Activated CD4-positive, alpha-beta T cell treated with anti-CD3 and anti-CD28 coated beads for 1 hour (primary cell): ENCODE data around the gene FBXO3.
"Not testable (repeated sequence)": the region's sequence is repeated elsewhere in the genome, so short reads cannot be mapped to it uniquely, and the experiment has no call there.

ENCODE experiments used
- DNase-seq: peaks from one replicate; pipeline ENCODE4 v3.0.0-alpha.2; 2020

The FBXO3 gene

GRCh38 chr11:33725496-33725895 lies 48.8 kb downstream of the FBXO3 start:
- DNase-seq, result no peak

- DNase-seq, result no peak
Measured at GRCh38 chr11:33724644-33725035, 49.7 kb downstream of the FBXO3 start.

DNA sequence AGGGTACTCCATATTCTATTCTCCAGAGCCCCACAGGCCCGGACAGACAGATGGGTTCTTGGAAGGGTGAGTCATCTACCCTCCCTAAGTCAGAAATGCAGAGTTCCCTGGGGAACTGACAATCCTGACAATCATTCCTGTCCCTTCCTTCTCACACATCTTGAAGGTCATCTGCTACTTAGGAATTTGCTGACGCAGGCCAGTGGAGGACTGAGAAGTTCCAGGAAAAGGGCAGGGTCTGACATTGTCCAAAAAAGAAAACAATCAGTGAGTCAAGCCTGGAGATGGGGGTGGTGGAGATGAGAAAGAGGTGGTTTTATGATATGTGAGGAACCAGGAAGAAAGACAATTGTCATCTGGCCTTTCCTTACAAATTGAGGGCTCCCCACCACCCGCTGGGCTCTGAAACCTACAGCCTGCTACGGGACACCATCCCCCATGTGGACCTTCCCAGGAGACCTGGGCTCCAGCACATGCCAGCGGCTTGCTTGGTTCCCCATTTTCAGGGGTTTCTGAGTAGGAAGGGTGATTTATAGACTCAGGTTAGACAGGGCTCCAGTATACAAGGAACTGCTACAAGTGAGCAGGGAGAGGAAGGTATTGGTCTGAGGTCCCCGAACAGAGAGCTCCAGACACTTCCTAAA lies 51.0 kb downstream of the FBXO3 start:
- no peak for DNase-seq

GRCh38 chr11:33722590-33723234 lies 51.6 kb downstream of the FBXO3 start:
- DNase-seq, result no peak

- DNase-seq, result no peak
Measured at GRCh38 chr11:33721984-33722383, 52.3 kb downstream of the FBXO3 start.

- no peak for DNase-seq
Measured at GRCh38 chr11:33721426-33721825, 52.9 kb downstream of the FBXO3 start.

DNA sequence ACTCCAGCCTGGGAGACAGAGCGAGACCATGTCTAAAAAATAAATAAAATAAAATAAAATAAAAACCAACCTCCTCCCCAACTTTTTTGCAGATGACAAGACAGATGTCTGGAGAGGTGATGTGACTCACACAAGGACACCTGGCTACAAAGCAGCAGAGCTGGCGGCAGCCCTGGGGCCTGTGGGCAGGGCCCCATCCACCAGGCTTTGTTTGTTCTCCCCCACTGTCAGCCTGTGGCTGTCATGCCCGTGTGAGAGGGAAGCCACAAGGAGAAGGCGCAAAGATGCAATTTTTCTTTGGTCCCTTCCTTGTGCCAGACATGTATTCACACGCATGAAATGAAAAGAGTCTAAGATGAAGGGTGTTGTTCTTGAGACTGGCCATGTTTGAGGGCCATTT lies 54.7 kb downstream of the FBXO3 start:
- no peak for DNase-seq

DNA sequence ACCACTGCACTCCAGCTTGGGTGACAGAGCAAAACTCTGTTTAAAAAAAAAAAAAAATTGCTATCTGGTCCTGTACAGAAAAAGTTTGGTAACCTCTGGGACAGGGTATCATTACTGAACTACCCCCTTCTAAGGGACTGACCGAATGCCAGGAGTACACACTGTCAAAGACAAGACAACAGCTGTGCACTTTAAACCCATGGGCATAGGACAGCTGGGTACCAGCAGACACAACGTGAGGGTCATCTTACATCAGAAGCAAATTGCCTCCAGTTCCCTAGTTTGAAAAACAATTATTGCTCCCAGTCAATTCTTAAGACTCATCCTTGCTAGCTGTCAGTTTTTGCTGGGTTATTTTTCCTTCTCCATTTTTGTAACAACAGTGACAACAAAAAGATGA lies 55.9 kb downstream of the FBXO3 start:
- no peak for DNase-seq

GRCh38 chr11:33716243-33716642 lies 58.1 kb downstream of the FBXO3 start:
- DNase-seq, result no peak

DNA sequence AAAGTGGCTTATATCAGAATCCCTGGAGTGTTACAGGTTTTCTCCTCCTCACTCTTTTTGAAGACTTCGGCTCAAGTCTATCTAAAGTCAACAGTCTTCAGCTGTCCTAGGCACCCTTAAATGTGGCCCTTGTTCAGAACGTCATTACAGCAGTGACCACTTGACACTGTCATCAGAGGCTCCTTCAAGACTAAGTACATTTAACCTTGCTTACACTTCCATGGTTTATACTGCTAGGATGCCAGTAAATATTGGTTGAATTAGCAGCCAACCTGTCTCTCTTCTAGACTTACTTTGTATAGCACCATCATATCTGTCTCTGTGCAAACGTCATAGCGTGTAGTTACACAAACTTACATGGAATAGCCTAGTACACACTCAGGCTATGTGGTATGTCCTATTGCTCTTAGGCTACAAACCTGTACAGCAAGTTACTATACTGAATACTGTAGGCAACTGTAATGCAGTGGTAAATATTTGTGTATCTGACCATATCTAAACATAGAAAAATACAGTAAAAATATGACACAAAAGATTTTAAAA lies 60.4 kb downstream of the FBXO3 start:
- no peak for DNase-seq

- no peak for DNase-seq
Measured at GRCh38 chr11:33713151-33713855, 61.0 kb downstream of the FBXO3 start.

- no peak for DNase-seq
Measured at GRCh38 chr11:33712436-33712835, 61.9 kb downstream of the FBXO3 start.

GRCh38 chr11:33709466-33709865 lies 64.9 kb downstream of the FBXO3 start:
- no peak for DNase-seq

DNA sequence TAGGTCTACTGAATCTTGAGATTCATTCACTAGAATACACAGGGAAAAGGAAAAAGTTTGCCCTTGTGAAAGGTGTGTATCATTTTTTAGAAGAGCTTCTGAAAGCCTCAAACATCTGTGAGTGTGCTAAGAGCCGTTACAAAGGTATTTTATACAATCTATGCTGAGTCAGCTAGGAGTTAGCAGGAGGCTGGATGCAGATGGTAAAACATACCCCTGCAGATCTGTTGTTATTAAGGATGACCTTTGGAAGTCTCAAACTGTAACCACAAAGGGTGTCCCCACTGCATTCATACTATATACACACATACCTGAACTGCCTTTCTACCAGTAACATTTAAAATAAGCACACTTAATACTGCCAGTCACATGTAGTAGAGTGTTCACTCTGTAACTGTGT lies 65.3 kb downstream of the FBXO3 start:
- DNase-seq, result no peak

DNA sequence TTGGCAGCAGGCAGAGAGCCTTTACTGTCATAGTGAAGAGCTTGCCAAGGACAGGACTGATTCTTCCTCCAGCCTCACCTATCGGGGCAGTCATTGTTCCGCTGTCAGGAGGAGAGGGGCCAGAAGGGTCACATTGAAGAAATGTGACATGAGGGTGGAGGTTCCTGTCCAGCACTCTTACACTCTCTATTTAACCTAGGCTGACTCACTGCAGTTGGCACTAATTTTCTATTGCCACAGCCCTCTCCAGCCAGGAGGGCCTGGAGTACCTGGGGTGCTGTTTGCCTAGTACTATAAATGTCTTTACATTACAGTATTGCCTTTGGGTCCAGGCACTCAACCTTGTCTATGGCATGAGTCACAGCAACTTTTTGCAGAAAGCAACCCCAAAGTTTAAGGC lies 66.5 kb downstream of the FBXO3 start:
- not testable (repeated sequence) for DNase-seq

DNA sequence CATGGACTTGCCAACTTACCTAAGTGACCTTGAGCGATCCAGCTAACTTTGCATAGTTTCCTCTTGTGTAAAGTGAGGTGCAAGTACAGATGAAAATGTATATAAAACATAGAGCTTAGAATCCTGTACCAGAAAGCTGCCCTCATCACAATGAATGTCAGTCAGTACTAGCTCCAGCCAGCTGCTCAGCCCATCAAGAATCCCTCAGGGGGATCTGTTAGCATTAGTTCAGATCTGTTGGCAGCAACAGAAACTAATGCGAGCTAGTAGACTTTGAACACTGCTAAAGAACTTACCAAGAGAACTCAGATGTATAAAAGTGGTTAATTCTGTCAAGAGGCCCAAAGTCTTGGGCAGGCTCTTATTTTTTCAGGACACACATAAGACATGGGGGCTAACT lies 67.4 kb downstream of the FBXO3 start:
- no peak for DNase-seq

- no peak for DNase-seq
Measured at GRCh38 chr11:33706546-33706945, 67.8 kb downstream of the FBXO3 start.

DNA sequence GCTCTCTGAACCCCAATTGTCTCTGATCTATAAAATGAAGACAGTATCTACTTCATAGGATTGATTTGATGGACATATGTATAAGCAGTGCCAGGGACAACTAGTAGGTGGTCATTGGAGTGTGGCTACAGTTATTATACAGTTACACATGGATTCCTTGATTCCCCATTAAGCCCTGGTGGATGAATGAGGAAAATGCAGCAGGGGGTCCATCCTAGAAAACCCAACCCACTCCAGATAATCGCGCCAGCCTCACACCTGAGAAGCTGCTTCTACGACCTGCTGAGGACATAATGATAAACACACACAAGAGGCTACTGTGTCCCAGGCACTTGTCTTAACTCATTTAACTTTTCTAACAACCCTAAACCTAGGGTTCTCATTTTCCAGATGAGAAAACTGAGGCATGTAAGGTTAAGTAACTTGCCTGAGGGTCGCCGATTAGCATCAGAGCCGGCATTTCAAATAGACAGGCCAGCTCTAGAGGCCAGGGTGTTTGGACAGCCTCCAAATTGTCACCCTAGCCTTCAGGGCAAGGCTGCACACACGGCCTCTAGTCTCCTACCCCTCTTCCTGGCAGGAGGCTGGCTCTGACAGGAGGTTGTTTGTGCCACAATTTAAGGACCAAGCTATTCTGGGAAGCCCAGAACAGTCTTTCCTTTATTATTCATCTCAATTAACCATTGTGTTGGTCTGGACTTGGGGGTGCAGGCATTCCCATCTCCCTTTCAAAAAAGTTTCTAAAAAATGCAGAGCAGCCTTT lies 69.9 kb downstream of the FBXO3 start:
- no peak for DNase-seq

GRCh38 chr11:33703788-33704187 lies 70.5 kb downstream of the FBXO3 start:
- no peak for DNase-seq

DNA sequence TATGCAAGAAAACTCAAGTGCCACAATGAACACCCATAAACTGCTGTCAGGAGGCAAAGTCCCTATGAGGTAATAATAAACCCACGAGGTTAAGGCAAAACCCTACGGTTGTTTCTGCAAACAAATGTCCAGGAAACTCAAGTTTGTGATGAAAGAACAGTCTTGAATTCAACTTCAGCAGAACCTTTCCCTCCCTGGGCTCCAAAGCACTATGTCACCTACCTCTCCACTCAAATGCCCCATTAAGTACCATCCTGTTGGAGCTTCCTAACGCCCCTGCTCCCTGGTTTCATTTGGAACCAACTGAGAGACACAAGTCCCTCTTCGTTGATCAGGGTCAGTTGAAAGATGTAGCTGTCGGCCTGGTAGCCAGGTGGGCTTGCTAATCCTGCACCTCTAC lies 71.1 kb downstream of the FBXO3 start:
- no peak for DNase-seq

DNA sequence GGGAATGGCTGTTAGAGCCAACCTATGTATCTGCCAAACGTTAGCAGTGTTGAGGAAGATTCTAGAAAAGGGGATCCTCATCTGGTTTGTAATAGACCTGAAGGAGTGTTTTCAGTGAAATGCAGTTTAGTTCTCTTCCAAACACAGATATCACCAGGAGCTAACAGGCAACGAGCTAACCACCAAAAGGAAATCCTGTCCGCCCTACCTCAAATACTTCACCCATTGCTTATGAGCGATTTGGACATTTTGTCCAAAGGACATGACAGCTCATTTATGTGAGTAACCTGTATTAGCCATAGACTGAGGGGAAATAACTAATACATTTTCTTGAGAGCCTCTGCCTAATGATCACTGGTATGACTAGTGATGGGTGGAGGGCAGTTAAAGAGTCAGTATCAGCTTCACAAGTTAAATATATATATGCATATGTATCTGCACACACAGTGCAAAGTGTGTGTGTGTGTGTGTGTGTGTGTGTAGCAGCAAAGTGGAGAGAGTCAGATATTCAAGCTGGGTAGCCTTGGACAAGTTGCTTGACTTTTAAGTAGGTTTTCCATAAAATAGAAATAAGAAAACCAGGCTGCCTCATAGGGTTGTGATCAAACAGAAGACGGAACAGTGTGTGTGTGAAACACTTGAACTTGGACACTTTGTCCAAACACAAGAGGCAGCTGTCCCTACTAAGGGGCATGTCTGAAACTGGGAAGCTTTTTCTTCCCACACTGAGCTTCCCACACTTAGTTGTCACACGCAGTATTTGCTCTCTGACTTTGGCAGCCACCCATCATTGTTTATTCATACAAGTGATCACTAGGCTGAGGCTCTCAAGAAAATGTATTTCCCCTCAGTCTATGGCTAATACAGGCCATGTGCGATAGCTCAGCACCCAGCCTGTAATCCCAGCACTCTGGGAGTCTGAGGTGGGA lies 72.8 kb downstream of the FBXO3 start:
- no peak for DNase-seq
